GM19035 (cell line): ENCODE results near the gene KLHL42.

ENCODE experiments used
- ATAC-seq: cut with Tn5 transposase; IDR thresholded peaks from one replicate; pipeline ENCODE4 v1.9.1; 2021; ENCODE audit not compliant: unreplicated experiment

The KLHL42 gene

GRCh38 chr12:27852117-27852516 lies 72.1 kb downstream of the KLHL42 start:
- no peak for ATAC-seq
